H1 (cell line): Measurements from ENCODE around the gene RAB7B. TPM values are rescaled to one million over a fixed set of nuclear protein-coding genes. Genes with fewer than 3 reads are reported as not detected.

Experiments
- CTCF ChIA-PET: fragments of 300-600 bp; sonication (Branson Sonifier 250); formaldehyde crosslinking; loops from one replicate; lab custom pipeline; 2021; ENCODE audit not compliant: partially characterized antibody; lab: Charles Lee
- POLR2A ChIA-PET: fragments of 300-600 bp; sonication (Branson Sonifier 250); formaldehyde crosslinking; loops from one replicate; lab custom pipeline; 2021; ENCODE audit warnings: inconsistent platforms; ENCODE audit not compliant: partially characterized antibody; lab: Charles Lee
- DNase-seq, 2 experiments: peaks; one replicate each; pipeline versions ENCODE4 v3.0.0 to v3.0.0-alpha.2; 2010 to 2022; ENCODE audit warnings: low spot score in 2 of 2, low read depth in 1 of 2, mixed read lengths in 1 of 2
- FAIRE-seq: peaks from 2 replicates; lab custom pipeline; 2011; peaks lifted over from hg19 to GRCh38; lab: Jason Lieb, UNC
- H2AFZ ChIP-seq: 2 replicates; pipeline ENCODE4 v1.8.1; 2012; ENCODE audit warnings: low read length, inconsistent platforms
- H2AK5ac ChIP-seq: 2 replicates; pipeline ENCODE4 v1.6.1; 2013; ENCODE audit warnings: low read depth, low read length
- H2BK120ac ChIP-seq: replicated peaks from 2 replicates; pipeline ENCODE3; 2013; ENCODE audit warnings: low read depth, low read length, inconsistent platforms
- H2BK12ac ChIP-seq: 2 replicates; pipeline ENCODE4 v1.6.1; 2013; ENCODE audit warnings: low read depth, low read length
- H2BK15ac ChIP-seq: 2 replicates; pipeline ENCODE4 v1.6.1; 2013; ENCODE audit warnings: low read length
- H2BK20ac ChIP-seq: 2 replicates; pipeline ENCODE4 v1.6.1; 2013; ENCODE audit warnings: low read length
- H2BK5ac ChIP-seq: 2 replicates; pipeline ENCODE4 v1.6.1; 2013; ENCODE audit warnings: low read depth, low read length
- H3K14ac ChIP-seq: 2 replicates; pipeline ENCODE4 v1.6.1; 2013; ENCODE audit warnings: inconsistent platforms; ENCODE audit not compliant: insufficient read length
- H3K18ac ChIP-seq: 2 replicates; pipeline ENCODE4 v1.6.1; 2013; ENCODE audit warnings: low read length; ENCODE audit errors: extremely low read depth
- H3K23ac ChIP-seq: 2 replicates; pipeline ENCODE4 v1.6.1; 2013; ENCODE audit warnings: inconsistent platforms; ENCODE audit not compliant: insufficient read length
- H3K23me2 ChIP-seq: 2 replicates; pipeline ENCODE4 v1.6.1; 2013; ENCODE audit warnings: low read depth, low read length
- H3K27ac ChIP-seq: 2 replicates; pipeline ENCODE4 v1.6.1; 2011; ENCODE audit warnings: low read depth, low read length, inconsistent platforms
- H3K27me3 ChIP-seq, 4 experiments: replicated peaks in 1 of 4; 1 replicate in 1 of 4; 2 replicates in 3 of 4; pipeline versions ENCODE4 v1.6.1 to v1.8.1; 2011 to 2013; ENCODE audit warnings: low read length in 3 of 4, mild to moderate bottlenecking in 3 of 4, inconsistent platforms in 2 of 4, mixed read lengths in 2 of 4, moderate library complexity in 1 of 4; ENCODE audit not compliant: control insufficient read depth in 3 of 4, insufficient read depth in 3 of 4; ENCODE audit errors: extremely low read depth in 1 of 4
- H3K36me3 ChIP-seq, 4 experiments: 2 replicates each; pipeline versions ENCODE4 v1.6.1 to v1.8.1; 2011 to 2013; ENCODE audit warnings: mild to moderate bottlenecking in 4 of 4, low read length in 3 of 4, moderate library complexity in 2 of 4, control low read depth in 1 of 4, inconsistent platforms in 1 of 4; ENCODE audit not compliant: insufficient read depth in 4 of 4, control insufficient read depth in 2 of 4
- H3K4ac ChIP-seq: replicated peaks from 2 replicates; pipeline ENCODE3; 2013; ENCODE audit warnings: low read length, low read depth, mixed read lengths, inconsistent platforms; ENCODE audit not compliant: insufficient read length
- H3K4me1 ChIP-seq, 4 experiments: replicated peaks in 1 of 4; 1 replicate in 1 of 4; 2 replicates in 3 of 4; pipeline versions ENCODE4 v1.6.1 to v1.8.1; 2011 to 2013; ENCODE audit warnings: low read length in 3 of 4, inconsistent platforms in 2 of 4, mixed read lengths in 1 of 4; ENCODE audit not compliant: insufficient read depth in 4 of 4, control insufficient read depth in 3 of 4
- H3K4me2 ChIP-seq, 2 experiments: 2 replicates each; pipeline versions ENCODE4 v1.6.1 to v1.8.1; 2011 to 2013; ENCODE audit warnings: low read depth in 2 of 2, low read length in 2 of 2, control low read depth in 1 of 2, inconsistent platforms in 1 of 2, mild to moderate bottlenecking in 1 of 2; ENCODE audit not compliant: insufficient read depth in 1 of 2
- H3K4me3 ChIP-seq, 4 experiments: fragments of 200-600, 300-600 bp in 1 of 4; sonication (generic), shearing (Covaris generic), sonication (Bioruptor Twin) in 1 of 4; 2 replicates each; pipeline versions ENCODE4 v1.5.1 to v1.8.1; 2011 to 2016; ENCODE audit warnings: low read length in 4 of 4, low read depth in 3 of 4, control low read depth in 2 of 4, inconsistent platforms in 2 of 4, mild to moderate bottlenecking in 2 of 4, mixed read lengths in 1 of 4, moderate library complexity in 1 of 4; ENCODE audit not compliant: insufficient read depth in 2 of 4; ENCODE audit errors: extremely low read depth in 1 of 4
- H3K56ac ChIP-seq: replicated peaks from 2 replicates; pipeline ENCODE3; 2013; ENCODE audit warnings: low read depth, mild to moderate bottlenecking, mixed read lengths, low read length, inconsistent platforms; ENCODE audit not compliant: insufficient read length
- H3K79me1 ChIP-seq: 2 replicates; pipeline ENCODE4 v1.6.1; 2013; ENCODE audit warnings: low read depth, low read length, control low read depth
- H3K79me2 ChIP-seq, 2 experiments: 2 replicates each; pipeline versions ENCODE4 v1.6.1 to v1.8.1; 2012 to 2013; ENCODE audit warnings: low read length in 2 of 2, mild to moderate bottlenecking in 2 of 2, inconsistent platforms in 1 of 2; ENCODE audit not compliant: insufficient read depth in 2 of 2, control insufficient read depth in 1 of 2
- H3K9ac ChIP-seq, 4 experiments: replicated peaks in 1 of 4; 1 replicate in 1 of 4; 2 replicates in 3 of 4; pipeline versions ENCODE4 v1.6.1 to v1.8.1; 2011 to 2013; ENCODE audit warnings: low read depth in 3 of 4, low read length in 3 of 4, control low read depth in 2 of 4, mild to moderate bottlenecking in 2 of 4, moderate library complexity in 2 of 4, inconsistent platforms in 1 of 4; ENCODE audit errors: extremely low read depth in 1 of 4
- H3K9me3 ChIP-seq, 2 experiments: 2 replicates each; pipeline versions ENCODE4 v1.6.1 to v1.8.1; 2012 to 2013; ENCODE audit warnings: mild to moderate bottlenecking in 2 of 2, moderate library complexity in 2 of 2, control low read depth in 1 of 2, inconsistent platforms in 1 of 2, low read depth in 1 of 2, low read length in 1 of 2, mixed read lengths in 1 of 2; ENCODE audit not compliant: insufficient read depth in 2 of 2
- H4K20me1 ChIP-seq, 2 experiments: replicated peaks in 1 of 2; 2 replicates each; pipeline versions ENCODE3 to v1.8.1; 2011 to 2013; ENCODE audit warnings: inconsistent platforms in 2 of 2, low read length in 2 of 2, mild to moderate bottlenecking in 1 of 2; ENCODE audit not compliant: insufficient read depth in 2 of 2, control insufficient read depth in 1 of 2
- H4K5ac ChIP-seq: 2 replicates; pipeline ENCODE4 v1.6.1; 2013; ENCODE audit warnings: low read length, low read depth, mixed read lengths, inconsistent platforms; ENCODE audit not compliant: insufficient read length
- H4K8ac ChIP-seq: 2 replicates; pipeline ENCODE4 v1.8.0; 2013; ENCODE audit warnings: mild to moderate bottlenecking, moderate library complexity, low read length, inconsistent platforms; ENCODE audit not compliant: insufficient read depth; ENCODE audit errors: extremely low read depth
- H4K91ac ChIP-seq: replicated peaks from 2 replicates; pipeline ENCODE3; 2013; ENCODE audit warnings: low read length, mixed read lengths, inconsistent platforms; ENCODE audit not compliant: insufficient read length
- CBX5 ChIP-seq: fragments of 300-800, 300-1000 bp; sonication (generic); IDR thresholded peaks from 2 replicates; pipeline ENCODE4 v1.7.1; 2016; ENCODE audit warnings: antibody characterized with exemption, low read length, low read depth
- RBBP5 ChIP-seq: IDR thresholded peaks from 2 replicates; pipeline ENCODE4 v1.7.1; 2012; ENCODE audit warnings: low read depth, mild to moderate bottlenecking, inconsistent platforms, low read length, moderate library complexity, borderline replicate concordance
- SP2 ChIP-seq: IDR thresholded peaks from 2 replicates; pipeline ENCODE4 v1.6.1; 2012; ENCODE audit warnings: mild to moderate bottlenecking, low read length, inconsistent platforms
- WGBS, 2 experiments: shearing (Covaris generic) in 1 of 2; methylation state at CpG; one replicate each; pipeline versions ENCODE4 v1.1.6 to v1.1.7; 2013 to 2015; ENCODE audit warnings: low lambda C conversion rate in 2 of 2, mixed read lengths in 2 of 2, inconsistent platforms in 1 of 2, low coverage in 1 of 2, missing lambda C conversion rate in 1 of 2; ENCODE audit not compliant: insufficient replicate concordance in 2 of 2, insufficient coverage in 1 of 2, insufficient read length in 1 of 2; ENCODE audit errors: extremely low coverage in 1 of 2, missing lambda C conversion rate in 1 of 2; 5-methylcytosine and 5-hydroxymethylcytosine counted together
- polyA plus RNA-seq, 7 experiments: library from polyadenylated mRNA; depleted of rRNA in 3 of 7; stranded (reverse) in 5 of 7; unstranded in 2 of 7; fragments of >200 nt in 5 of 7; fragments of 200-250 nt in 2 of 7; gene quantifications; 1 replicate in 5 of 7; 2 replicates in 1 of 7; 4 replicates in 1 of 7; pipeline versions ENCODE4 v1.2.1 to v1.2.3, GENCODE V29; 2011 to 2013; ENCODE audit warnings: missing spikeins in 2 of 7, mixed read lengths in 2 of 7
- total RNA-seq: library from RNA; stranded (reverse); fragmentation: NEBNext Ultra II Directional; extraction: Animal tissue kit (Norgen Biotek cat#: 25700); gene quantifications from 2 replicates; pipeline ENCODE4 v1.2.1, GENCODE V29; 2021

Gene RAB7B
- total and polyA plus RNA-seq, 2 of the 8 experiments (the other 6 are each of a cell fraction or from before 2014, with no cell fraction given) = 0.05 TPM; not detected in 1

DNA sequence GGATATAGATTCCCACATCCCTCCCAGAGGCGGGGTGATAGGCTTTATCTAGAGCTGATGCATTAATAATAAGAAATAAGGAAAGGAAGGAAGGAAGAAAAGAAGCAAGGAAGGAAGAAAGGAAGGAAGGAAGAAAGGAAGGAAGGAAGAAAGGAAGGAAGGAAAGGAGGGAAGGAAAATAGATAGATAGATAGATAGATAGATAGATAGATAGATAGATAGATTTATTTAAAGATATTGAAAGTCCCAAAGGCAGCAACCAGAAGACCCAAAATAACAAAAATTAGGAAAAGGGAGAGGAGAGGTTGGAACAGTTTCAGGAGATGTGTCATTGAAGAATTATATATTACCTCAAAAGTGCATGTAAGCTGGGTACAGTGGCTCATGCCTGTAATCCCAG is 47.7 kb downstream of the RAB7B start:
- Histone ChIP-seq H3K36me3 (no peaks in the 10 kb centered on the region), H3K79me1 (no peaks in the 10 kb centered on the region), H3K4ac (no peak overlapping the region), H3K79me2 (no peaks in the 10 kb centered on the region), H3K27me3 (peaks cover 0 to 2% (median 0%) of the 10 kb centered on the region in 4 experiments; a peak in 2 of 7 replicates), H3K4me3 (no peak overlapping the region), H3K23ac (no peak overlapping the region), H3K14ac (no peak overlapping the region), H2BK12ac (no peak overlapping the region), H2BK5ac (no peak overlapping the region), H4K20me1 (peaks cover 0 to 2% of the 10 kb centered on the region in 2 experiments), H3K9me3 (no peaks in the 10 kb centered on the region), H3K56ac (no peak overlapping the region), H2AK5ac (no peak overlapping the region), H2BK120ac (no peak overlapping the region), H3K4me2 (no peak overlapping the region), H3K27ac (no peak overlapping the region), H4K91ac (no peak overlapping the region), H2BK15ac (no peak overlapping the region), H2AFZ (no peak overlapping the region), H2BK20ac (no peak overlapping the region), H4K8ac (no peak overlapping the region), H3K18ac (no peak overlapping the region), H3K9ac (no peak overlapping the region), H3K4me1 (peaks cover 0 to 6% (median 6%) of the 10 kb centered on the region in 4 experiments; a peak in 5 of 7 replicates), H4K5ac (no peak overlapping the region), H3K23me2 (no peaks in the 10 kb centered on the region)
- no peak for DNase-seq
- ChIA-PET CTCF (interaction anchor here (0.5 to 2.1 kb wide), 4 partner anchors 22 to 298 kb away, joined by 3 to 7 read pairs (median 4); no protein-coding TSS in a partner anchor), POLR2A (interaction anchor here (0.6 kb wide), 1 partner anchor 190 kb away, joined by 3 read pairs; no protein-coding TSS in a partner anchor)
- 82% methylated on average over 1 of the region's 1 CpG; no CpG with 5 or more reads in 1 of the 2 experiments for WGBS, 2 experiments
- FAIRE-seq = no peak
- TF ChIP-seq RBBP5 = no peak
- TF ChIP-seq CBX5 = no peak
- no peak for TF ChIP-seq SP2
